ENCODE results near the gene AGPAT3. TPM values are rescaled to one million over a fixed set of nuclear protein-coding genes. Genes with fewer than 3 reads are reported as not detected.

Gene AGPAT3
- total RNA-seq, 1 experiment from 2014 or later: 13.0 TPM

DNA sequence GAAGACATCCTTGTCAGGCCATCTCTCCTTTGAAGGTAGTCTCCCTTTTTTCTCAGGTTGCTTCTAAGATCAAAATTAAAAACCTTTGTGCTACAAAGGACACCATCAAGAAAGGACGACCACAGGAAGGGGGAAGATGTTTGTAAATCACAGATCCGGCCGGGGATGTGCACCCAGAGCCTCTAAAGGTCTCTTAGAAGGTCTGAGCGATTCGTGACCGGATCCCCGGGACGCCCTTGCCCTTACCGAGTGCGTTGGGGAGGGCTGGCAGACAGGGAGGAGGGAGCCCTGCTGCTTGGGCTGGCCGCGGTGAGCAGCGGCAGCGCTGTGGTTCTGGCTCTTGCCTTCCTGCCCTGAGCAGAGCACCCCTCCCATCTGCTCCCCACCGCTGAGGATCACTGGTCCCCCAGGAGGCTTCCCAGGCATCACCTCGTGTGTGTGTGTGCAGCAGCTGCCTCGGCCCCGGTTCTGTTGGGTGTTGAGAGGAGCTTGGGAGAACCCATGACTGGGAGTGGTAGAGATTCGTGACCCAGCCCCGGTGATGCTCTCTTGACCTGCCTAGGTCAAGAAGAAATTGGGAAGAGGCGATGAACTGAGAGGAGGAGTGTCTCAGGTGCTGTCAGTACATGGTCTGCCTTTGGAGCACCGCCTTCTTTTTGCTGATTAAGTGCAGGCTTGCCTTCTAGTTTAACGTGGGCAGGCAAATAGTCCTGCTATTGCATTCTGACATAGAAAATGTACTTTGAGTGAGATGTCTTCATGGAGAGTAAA is 34.5 kb downstream of the AGPAT3 start:
- no peaks in the 10 kb centered on the region for H3K79me2 ChIP-seq (ENCODE audit: insufficient read depth, low read length)
- Mint-ChIP-seq H3K4me1 (peaks cover 0 to 5% of the 10 kb centered on the region in 2 experiments; a peak in 2 of 4 replicates), H3K36me3 (ENCODE audit: insufficient read depth in 1 of 3, low read depth in 3 of 3) (peaks cover 10 to 12% (median 11%) of the 10 kb centered on the region in 3 experiments), H3K27ac (no peak overlapping the region), H3K4me3 (no peak overlapping the region), H3K9me3 (peaks cover 17 to 19% of the 10 kb centered on the region in 2 experiments), H3K27me3 (ENCODE audit: low read depth) (peaks cover 5% of the 10 kb centered on the region)
- no peak overlapping the region for H3K18ac ChIP-seq (ENCODE audit: insufficient read length, low read depth, low read length)
- H3K79me1 ChIP-seq (ENCODE audit: insufficient read depth, low read depth, low read length, poor library complexity, severe bottlenecking): no peaks in the 10 kb centered on the region
- no peak overlapping the region for H4K8ac ChIP-seq (replicated peaks; ENCODE audit: insufficient read length, low read depth, low read length)
- H2AK5ac ChIP-seq (ENCODE audit: insufficient read length, low read length): no peak overlapping the region
- no peak overlapping the region for H2BK5ac ChIP-seq (ENCODE audit: insufficient read length, low read length)
- H3K23me2 ChIP-seq (ENCODE audit: insufficient read length, low read depth, low read length, poor library complexity, severe bottlenecking): no peaks in the 10 kb centered on the region
- no peak overlapping the region for H3T11ph ChIP-seq (ENCODE audit: low read length)
- H3K4ac ChIP-seq (ENCODE audit: low read depth, low read length): no peak overlapping the region
- H2BK20ac ChIP-seq (ENCODE audit: low read depth, low read length, poor library complexity, severe bottlenecking): no peak overlapping the region
- H2BK15ac ChIP-seq (ENCODE audit: low read depth, low read length): no peak overlapping the region
- H3K27me3 ChIP-seq (ENCODE audit: insufficient read depth, low read length): no peaks in the 10 kb centered on the region
- H2BK120ac ChIP-seq (ENCODE audit: low read depth, low read length, poor library complexity, severe bottlenecking): no peak overlapping the region
- no peaks in the 10 kb centered on the region for H3K4me1 ChIP-seq (ENCODE audit: insufficient read depth, low read length)
- no peak overlapping the region for H3K27ac ChIP-seq (ENCODE audit: insufficient read length, low read depth, low read length)
- H3K9ac ChIP-seq (ENCODE audit: extremely low read depth, insufficient read length, low read length): no peak overlapping the region
- H2BK12ac ChIP-seq (ENCODE audit: insufficient read length, low read depth, low read length): no peak overlapping the region
- no peak overlapping the region for H2AFZ ChIP-seq (ENCODE audit: low read length)
- no peaks in the 10 kb centered on the region for H4K20me1 ChIP-seq (ENCODE audit: control insufficient read depth, insufficient read depth, insufficient read length)
- no peaks in the 10 kb centered on the region for H3K9me3 ChIP-seq (ENCODE audit: control insufficient read depth, low read depth, low read length)
- H3K23ac ChIP-seq (ENCODE audit: insufficient read length, low read depth, low read length): no peak overlapping the region
- no peak overlapping the region for H4K5ac ChIP-seq (ENCODE audit: insufficient read length, low read depth, low read length)
- no peak overlapping the region for H3K14ac ChIP-seq (ENCODE audit: insufficient read depth, low read length)
- TF ChIP-seq, protein P1, sequence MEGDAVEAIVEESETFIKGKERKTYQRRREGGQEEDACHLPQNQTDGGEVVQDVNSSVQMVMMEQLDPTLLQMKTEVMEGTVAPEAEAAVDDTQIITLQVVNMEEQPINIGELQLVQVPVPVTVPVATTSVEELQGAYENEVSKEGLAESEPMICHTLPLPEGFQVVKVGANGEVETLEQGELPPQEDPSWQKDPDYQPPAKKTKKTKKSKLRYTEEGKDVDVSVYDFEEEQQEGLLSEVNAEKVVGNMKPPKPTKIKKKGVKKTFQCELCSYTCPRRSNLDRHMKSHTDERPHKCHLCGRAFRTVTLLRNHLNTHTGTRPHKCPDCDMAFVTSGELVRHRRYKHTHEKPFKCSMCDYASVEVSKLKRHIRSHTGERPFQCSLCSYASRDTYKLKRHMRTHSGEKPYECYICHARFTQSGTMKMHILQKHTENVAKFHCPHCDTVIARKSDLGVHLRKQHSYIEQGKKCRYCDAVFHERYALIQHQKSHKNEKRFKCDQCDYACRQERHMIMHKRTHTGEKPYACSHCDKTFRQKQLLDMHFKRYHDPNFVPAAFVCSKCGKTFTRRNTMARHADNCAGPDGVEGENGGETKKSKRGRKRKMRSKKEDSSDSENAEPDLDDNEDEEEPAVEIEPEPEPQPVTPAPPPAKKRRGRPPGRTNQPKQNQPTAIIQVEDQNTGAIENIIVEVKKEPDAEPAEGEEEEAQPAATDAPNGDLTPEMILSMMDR (conservative IDR thresholded peaks at IDR 0.05): no peak
- no peak for DNase-seq
- WGBS (ENCODE audit: extremely low coverage, insufficient read length, low lambda C conversion rate): no CpG with 5 or more reads among the region's 23 CpGs
- H3K56ac ChIP-seq (ENCODE audit: insufficient read length, low read depth, low read length): no peak overlapping the region
- H3K4me2 ChIP-seq (ENCODE audit: insufficient read depth, insufficient read length, low read length): no peak overlapping the region
- H4K91ac ChIP-seq (ENCODE audit: insufficient read length, low read depth, low read length): no peak overlapping the region
